Measurements from ENCODE around the gene LARP1B.

The LARP1B gene

GRCh38 chr4:128220286-128221235 lies 159.4 kb downstream of the LARP1B start:
- peak; percentile 86 for ATAC-seq
- TF ChIP-seq ZNF8 (CRISPR knock-in tag; IDR thresholded peaks at IDR 0.05) (no peak), ZC3H10 (CRISPR knock-in tag; IDR thresholded peaks at IDR 0.05) (peak; percentile 58; the same call in 1 of the 2 replicates), ISL1 (CRISPR knock-in tag; IDR thresholded peaks at IDR 0.05) (peak; percentile 84), TOX (CRISPR knock-in tag; IDR thresholded peaks at IDR 0.05; ENCODE audit: borderline replicate concordance) (peak; percentile 78; the same call in 1 of the 2 replicates)

GRCh38 chr4:128221586-128221985 lies 160.5 kb downstream of the LARP1B start:
- no peak for TF ChIP-seq RARB (CRISPR knock-in tag; IDR thresholded peaks at IDR 0.05)
- no peak for TF ChIP-seq POU6F1 (CRISPR knock-in tag; IDR thresholded peaks at IDR 0.05; ENCODE audit: borderline replicate concordance, low read depth)
- TF ChIP-seq SNAI2 (CRISPR knock-in tag; IDR thresholded peaks at IDR 0.05), result no peak
- TF ChIP-seq CSRNP3 (CRISPR knock-in tag; IDR thresholded peaks at IDR 0.05), result no peak
- TF ChIP-seq ZNF565 (CRISPR knock-in tag; conservative IDR thresholded peaks at IDR 0.05; ENCODE audit: low read depth), result no peak
- no peak for TF ChIP-seq GLIS3 (CRISPR knock-in tag; IDR thresholded peaks at IDR 0.05)
- no peak for TF ChIP-seq TOX (CRISPR knock-in tag; IDR thresholded peaks at IDR 0.05; ENCODE audit: borderline replicate concordance)
- no peak for TF ChIP-seq ZNF70 (CRISPR knock-in tag; IDR thresholded peaks at IDR 0.05)
- no peak for TF ChIP-seq CREB5 (CRISPR knock-in tag; IDR thresholded peaks at IDR 0.05; ENCODE audit: low read depth)
- TF ChIP-seq ARNTL (CRISPR knock-in tag; IDR thresholded peaks at IDR 0.05; ENCODE audit: borderline replicate concordance, low read depth), result no peak
- TF ChIP-seq CSDC2 (CRISPR knock-in tag; IDR thresholded peaks at IDR 0.05), result no peak
- no peak for TF ChIP-seq ZNF8 (CRISPR knock-in tag; IDR thresholded peaks at IDR 0.05)
- no peak for TF ChIP-seq BACH2 (CRISPR knock-in tag; IDR thresholded peaks at IDR 0.05; ENCODE audit: borderline replicate concordance)
- no peak for TF ChIP-seq ZFP30 (CRISPR knock-in tag; IDR thresholded peaks at IDR 0.05)
- no peak for TF ChIP-seq TCF4 (CRISPR knock-in tag; IDR thresholded peaks at IDR 0.05; ENCODE audit: borderline replicate concordance)
- no peak for TF ChIP-seq PPARA (CRISPR knock-in tag; IDR thresholded peaks at IDR 0.05; ENCODE audit: borderline replicate concordance)
- TF ChIP-seq TSHZ2 (CRISPR knock-in tag; IDR thresholded peaks at IDR 0.05), result no peak
- TF ChIP-seq ZFP3 (CRISPR knock-in tag; IDR thresholded peaks at IDR 0.05), result no peak
- no peak for ATAC-seq

- ATAC-seq, result peak; percentile 44
- TF ChIP-seq RARB (CRISPR knock-in tag; IDR thresholded peaks at IDR 0.05) (no peak), TSHZ2 (CRISPR knock-in tag; IDR thresholded peaks at IDR 0.05) (no peak), ISL1 (CRISPR knock-in tag; IDR thresholded peaks at IDR 0.05) (peak; percentile 75), BACH2 (CRISPR knock-in tag; IDR thresholded peaks at IDR 0.05; ENCODE audit: borderline replicate concordance) (no peak)
Measured at GRCh38 chr4:128225148-128225547, 164.0 kb downstream of the LARP1B start.

Measured in SK-N-SH treated with all-trans-retinoic acid at 6 μM for 48 hours (cell line).